EH (cell line): Measurements from ENCODE around the gene OR1I1.

Source experiments
- DNase-seq: peaks from one replicate; pipeline ENCODE4 v3.0.0-alpha.2; 2015; ENCODE audit warnings: low read depth

Gene OR1I1

GRCh38 chr19:15098460-15098859, 16.4 kb downstream of the OR1I1 start:
- DNase-seq, result no peak

GRCh38 chr19:15099017-15099582, 17.1 kb downstream of the OR1I1 start:
- DNase-seq, result no peak

DNA sequence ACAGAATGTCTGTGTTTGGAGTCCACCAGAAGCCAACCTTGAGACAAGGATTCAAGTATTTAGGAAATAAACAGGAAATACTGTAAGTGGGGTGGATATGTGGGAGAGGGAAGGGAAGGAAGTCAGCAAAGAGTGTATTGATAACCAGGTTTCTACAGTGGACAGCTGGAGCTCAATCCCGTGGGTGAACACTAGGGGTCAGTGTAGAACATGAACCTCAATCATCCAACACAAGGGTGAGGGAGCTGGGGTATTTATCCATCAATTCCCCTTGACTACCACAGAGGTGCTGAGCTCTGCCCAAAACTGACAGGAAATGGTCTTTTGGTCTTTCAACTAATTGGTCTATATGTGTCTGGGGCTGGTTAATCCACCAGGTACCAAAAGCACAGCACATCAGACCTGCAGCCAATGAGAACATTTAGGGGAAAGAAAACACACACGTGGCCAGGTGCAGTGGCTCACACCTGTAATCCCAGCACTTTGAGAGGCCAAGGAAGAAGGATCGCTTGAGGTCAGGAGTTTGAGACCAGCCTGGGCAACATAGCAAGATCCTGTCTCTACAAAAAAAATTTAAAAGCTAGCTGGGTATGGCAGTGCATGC, 19.6 kb downstream of the OR1I1 start:
- DNase-seq, result peak; percentile 65

- DNase-seq, result no peak
Observed at GRCh38 chr19:15104003-15104402, 22.0 kb downstream of the OR1I1 start.

GRCh38 chr19:15104411-15104810, 22.4 kb downstream of the OR1I1 start:
- no peak for DNase-seq

- no peak for DNase-seq
Observed at GRCh38 chr19:15105044-15105443, 23.0 kb downstream of the OR1I1 start.

- DNase-seq, result peak; percentile 87
Observed at GRCh38 chr19:15107061-15108010, 25.3 kb downstream of the OR1I1 start, which contains the start of gene SYDE1. SYDE1 (plus strand) TSS chr19:15107401; CDS start chr19:15107434, 33 bp downstream.

DNA sequence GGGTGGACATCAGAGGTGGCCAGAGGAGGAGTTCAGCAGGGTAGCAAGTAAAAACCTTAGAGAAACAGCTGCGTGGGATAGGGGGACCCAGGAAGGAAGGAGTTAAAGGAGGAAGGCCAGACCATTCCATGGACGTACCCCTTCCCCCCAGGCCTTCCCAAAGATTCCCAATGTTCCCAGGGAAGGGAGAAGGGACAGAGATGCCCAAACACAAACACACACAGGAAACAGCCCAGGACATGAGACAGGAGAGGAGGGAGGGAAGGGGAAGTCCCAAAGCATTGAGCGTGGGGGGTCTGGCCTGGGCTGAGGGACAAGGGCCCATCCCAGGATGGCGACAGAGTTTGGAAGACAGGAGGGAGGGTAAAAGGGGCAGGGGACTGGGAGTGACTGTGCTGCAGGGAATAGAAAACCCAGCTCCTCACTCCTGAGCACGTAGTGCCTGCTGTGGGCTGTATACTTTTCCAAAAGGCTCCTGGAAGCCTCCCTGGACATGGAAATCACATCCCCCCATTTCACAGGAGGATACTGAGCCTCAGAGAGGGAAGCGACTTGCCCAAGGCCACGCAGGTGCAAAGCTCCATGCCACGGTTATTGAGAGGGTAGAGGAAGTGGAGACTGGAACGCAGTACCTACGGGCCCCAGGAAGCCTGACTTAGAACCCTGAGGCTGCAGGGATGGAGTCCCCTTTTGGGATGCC, 26.3 kb downstream of the OR1I1 start:
- peak; percentile 64 for DNase-seq

DNA sequence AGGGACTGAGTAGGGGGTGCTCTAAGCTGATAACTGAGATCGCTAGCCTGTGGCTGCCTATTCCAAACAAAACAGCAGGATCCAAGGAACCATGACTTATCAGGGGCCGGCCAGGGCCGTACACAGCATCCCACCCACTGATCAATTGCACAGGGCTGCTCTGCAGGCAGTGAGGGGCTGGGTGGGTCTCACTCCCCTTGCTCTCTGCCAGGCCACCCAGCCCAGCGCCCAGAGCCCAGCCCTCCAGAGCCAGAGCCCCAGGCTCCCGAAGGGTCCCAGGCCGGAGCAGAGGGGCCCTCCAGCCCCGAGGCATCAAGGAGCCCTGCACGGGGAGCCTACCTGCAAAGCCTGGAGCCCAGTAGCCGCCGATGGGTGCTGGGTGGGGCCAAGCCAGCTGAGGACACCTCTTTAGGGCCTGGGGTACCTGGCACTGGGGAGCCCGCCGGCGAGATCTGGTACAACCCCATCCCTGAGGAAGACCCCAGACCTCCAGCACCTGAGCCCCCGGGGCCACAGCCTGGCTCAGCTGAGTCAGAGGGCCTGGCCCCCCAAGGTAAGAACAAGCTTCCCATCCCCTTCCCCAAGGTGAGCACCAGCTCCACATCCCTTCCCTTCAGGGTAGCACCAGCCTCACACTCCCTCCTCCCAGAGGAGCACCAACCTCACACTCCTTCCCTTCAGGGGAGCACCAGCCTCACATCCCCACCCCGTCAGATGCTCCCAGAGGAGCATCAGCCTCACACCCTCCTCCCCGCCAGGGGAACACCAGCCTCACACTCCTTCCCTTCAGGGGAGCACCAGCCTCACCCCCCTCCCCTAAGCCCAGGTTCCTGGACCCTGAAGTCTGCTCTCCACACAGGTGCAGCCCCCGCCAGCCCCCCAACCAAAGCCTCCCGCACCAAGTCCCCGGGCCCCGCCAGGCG, 27.1 kb downstream of the OR1I1 start:
- no peak for DNase-seq

DNA sequence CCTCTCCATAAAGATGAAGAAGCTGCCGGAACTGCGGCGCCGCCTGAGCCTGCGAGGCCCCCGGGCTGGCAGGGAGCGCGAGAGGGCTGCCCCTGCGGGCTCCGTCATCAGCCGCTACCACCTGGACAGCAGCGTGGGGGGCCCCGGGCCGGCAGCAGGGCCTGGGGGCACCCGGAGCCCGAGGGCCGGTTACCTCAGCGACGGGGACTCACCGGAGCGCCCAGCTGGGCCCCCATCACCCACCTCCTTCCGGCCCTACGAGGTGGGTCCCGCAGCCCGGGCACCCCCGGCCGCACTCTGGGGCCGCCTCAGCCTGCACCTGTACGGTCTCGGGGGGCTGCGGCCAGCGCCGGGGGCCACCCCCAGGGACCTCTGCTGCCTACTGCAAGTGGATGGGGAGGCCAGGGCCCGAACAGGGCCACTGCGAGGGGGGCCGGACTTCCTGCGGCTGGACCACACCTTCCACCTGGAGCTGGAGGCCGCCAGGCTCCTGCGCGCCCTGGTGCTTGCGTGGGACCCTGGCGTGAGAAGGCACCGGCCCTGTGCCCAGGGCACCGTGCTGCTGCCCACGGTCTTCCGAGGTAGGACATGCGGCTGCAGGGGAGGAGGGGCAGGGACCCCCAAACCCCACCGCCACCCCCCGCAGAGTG, 27.9 kb downstream of the OR1I1 start:
- DNase-seq, result no peak

DNA sequence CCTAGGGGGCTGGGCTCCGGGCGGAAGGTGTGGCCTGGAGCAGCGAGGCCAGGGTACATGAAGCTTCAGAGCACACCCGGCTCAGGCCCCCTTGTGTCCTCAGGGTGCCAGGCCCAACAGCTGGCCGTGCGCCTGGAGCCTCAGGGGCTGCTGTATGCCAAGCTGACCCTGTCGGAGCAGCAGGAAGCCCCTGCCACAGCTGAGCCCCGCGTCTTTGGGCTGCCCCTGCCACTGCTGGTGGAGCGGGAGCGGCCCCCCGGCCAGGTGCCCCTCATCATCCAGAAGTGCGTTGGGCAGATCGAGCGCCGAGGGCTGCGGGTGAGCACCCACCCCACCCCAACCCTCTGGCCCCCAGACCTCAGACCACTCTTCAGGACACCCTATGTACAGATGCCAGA, 28.4 kb downstream of the OR1I1 start:
- no peak for DNase-seq

DNA sequence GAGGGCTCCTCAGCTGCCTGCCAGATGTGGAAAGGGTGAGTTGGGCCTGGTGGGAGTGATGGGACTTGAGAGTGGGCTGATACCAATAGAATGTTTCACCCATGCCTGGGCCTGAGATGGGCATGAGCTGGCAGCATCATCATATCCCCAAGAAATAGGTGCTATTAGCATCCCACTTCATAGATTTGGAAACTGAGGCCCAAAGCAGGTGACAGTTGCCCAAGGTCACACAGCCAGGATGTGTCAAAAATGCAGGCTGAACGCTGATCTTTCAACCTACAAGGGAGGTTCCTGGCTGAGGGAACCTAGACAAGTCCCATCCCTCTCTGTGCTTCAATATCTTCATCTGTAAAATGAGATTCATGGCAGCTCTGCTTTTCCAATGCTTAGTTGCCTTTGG, 29.7 kb downstream of the OR1I1 start:
- no peak for DNase-seq

DNA sequence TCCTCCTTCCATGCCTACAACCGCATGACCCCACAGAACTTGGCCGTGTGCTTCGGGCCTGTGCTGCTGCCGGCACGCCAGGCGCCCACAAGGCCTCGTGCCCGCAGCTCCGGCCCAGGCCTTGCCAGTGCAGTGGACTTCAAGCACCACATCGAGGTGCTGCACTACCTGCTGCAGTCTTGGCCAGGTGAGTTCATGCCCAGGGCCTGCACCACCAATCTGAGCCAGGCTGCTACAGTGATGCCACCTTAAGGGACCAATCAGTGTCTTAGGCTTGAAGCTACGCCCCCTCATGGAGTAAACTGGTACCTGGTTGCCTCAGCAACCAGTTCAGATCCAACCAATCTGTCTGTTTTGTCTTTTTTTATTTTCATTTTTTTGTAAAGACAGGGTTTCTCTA, 30.4 kb downstream of the OR1I1 start:
- no peak for DNase-seq

GRCh38 chr19:15113245-15114152, 31.5 kb downstream of the OR1I1 start:
- DNase-seq, result no peak

DNA sequence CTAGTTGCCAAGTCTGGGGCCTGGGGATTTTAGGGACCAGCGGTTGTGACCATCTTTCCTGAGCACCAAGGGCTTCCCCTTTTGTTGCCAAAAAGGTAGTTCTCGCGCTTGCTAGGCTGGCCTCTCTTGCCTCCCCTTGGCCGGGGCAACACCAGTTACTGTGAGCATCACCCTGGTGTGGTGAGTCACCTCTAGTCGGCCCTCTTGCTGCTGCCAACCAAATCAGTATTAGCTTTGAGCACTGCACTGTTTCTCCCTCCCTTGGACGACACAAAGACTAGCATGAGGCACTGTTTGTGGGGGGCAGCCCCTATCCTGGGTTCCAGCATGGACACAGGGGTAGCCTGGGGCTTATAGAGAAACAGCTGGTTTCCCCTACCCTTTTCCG, 32.1 kb downstream of the OR1I1 start:
- peak; percentile 69 for DNase-seq

DNA sequence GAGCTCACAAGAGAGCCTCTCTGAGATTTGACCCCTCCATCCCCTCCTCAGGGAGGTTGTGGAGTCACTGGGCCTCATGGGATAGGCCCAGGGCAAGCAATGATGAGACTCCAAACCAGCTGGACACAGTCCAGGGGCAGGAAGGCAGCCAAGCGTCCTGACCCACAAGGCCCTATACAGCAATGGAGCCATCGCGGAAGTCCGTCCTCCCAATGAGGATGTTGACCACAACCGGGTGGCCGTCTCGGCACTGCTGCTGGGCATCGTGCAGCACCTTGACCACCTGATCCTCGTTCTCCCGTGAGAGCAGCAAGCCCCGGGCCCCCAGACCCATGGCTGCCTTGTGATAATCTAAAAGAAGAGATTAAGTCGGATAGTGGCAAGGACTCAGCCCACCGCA, 33.1 kb downstream of the OR1I1 start:
- DNase-seq, result peak; percentile 56

GRCh38 chr19:15115762-15116615, 34.0 kb downstream of the OR1I1 start:
- DNase-seq, result no peak

DNA sequence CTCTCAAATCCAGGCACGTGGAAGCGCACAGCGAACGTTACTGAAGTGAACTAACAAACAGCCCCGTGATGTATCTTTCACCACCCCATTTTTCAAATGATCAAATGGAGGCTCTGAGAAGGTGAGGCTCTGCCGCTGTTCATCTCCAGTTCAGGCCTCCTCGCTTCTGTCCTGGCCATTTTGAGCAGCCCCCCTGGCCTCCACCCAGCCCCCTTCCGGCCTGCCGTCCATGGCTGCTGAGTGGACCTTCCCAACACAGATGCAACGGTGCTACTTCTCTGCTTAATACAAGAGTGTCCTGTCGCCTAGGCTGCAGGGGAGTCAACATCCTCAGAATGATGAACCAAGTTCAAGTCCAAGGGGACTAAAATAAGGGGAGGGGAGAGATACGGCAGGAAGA, 34.8 kb downstream of the OR1I1 start:
- no peak for DNase-seq

DNA sequence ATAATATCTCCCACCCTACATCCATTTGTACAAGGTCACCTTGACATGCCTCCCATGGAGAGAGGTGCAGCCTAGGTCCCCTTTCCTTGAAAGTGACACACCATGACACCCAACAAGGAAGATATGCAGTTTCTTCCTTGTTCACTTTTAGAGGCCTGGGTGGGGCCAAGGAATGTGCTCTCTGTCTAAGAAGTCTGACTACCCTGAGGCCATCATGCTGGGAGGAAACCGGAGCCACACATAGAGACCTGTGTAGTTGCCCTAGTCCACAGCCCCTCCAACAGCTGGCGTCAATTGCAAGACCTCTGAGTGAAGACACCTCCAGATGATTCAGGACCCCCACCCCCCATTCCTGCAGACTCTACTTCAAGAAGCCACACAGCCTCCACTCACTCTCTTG, 36.2 kb downstream of the OR1I1 start:
- no peak for DNase-seq
